LNCaP clone FGC (cell line): Measurements from ENCODE around the gene KDM1A.

ENCODE experiments used
- DNase-seq: peaks from one replicate; pipeline ENCODE4 v3.0.0-alpha.2; 2011; ENCODE audit warnings: low read depth
- H3K4me3 ChIP-seq: 2 replicates; pipeline ENCODE4 v1.5.1; 2011; ENCODE audit warnings: mild to moderate bottlenecking, low read depth, low read length, control low read depth
- TF ChIP-seq, protein P1 (sequence below): IDR thresholded peaks from 2 replicates; pipeline ENCODE4 v1.5.1; 2012; ENCODE audit warnings: mild to moderate bottlenecking; ENCODE audit not compliant: control insufficient read depth, insufficient read depth; ENCODE audit errors: extremely low read depth

The KDM1A gene

DNA sequence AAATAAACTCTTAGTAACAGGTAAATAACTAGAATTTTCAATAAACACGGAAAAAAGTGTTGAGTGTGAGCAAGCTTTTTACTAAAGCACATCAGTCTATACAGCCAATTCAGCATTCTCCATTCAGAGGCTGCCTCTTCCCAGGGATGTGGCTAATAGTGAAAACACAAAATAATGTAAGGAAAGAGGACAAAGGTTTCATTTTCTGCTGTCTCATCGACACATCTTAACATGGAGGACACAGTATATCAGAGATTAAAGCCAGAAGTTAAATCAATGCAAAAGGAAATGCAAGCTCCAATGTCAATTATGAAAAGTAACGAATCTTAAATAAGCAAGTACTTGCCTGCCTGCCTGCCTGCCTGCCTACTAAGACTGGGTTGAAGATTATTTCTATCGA is 106.2 kb downstream of the KDM1A start:
- H3K4me3 ChIP-seq, result no peak overlapping the region
- TF ChIP-seq, protein P1, sequence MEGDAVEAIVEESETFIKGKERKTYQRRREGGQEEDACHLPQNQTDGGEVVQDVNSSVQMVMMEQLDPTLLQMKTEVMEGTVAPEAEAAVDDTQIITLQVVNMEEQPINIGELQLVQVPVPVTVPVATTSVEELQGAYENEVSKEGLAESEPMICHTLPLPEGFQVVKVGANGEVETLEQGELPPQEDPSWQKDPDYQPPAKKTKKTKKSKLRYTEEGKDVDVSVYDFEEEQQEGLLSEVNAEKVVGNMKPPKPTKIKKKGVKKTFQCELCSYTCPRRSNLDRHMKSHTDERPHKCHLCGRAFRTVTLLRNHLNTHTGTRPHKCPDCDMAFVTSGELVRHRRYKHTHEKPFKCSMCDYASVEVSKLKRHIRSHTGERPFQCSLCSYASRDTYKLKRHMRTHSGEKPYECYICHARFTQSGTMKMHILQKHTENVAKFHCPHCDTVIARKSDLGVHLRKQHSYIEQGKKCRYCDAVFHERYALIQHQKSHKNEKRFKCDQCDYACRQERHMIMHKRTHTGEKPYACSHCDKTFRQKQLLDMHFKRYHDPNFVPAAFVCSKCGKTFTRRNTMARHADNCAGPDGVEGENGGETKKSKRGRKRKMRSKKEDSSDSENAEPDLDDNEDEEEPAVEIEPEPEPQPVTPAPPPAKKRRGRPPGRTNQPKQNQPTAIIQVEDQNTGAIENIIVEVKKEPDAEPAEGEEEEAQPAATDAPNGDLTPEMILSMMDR, result no peak
- DNase-seq, result no peak

DNA sequence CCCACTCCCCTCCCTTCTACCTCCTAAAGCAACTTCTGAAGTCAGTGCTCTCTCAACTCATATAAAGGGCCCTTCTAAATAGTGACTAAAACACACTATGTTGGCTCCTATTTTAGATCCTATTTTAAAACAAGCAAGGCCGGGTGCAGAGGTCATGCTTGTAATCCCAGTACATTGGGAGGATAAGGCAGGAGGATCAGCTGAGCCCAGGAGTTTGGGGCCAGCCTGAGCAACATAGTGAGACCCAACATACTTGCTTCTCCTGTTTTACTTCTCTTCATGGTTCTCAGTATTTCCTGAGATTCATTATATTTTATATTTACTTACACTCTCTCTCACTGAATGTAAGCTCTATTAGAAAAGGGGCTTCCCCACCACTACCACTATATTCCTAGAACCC is 106.9 kb downstream of the KDM1A start:
- H3K4me3 ChIP-seq, result no peak overlapping the region
- no peak for DNase-seq
- TF ChIP-seq, protein P1, result no peak

DNA sequence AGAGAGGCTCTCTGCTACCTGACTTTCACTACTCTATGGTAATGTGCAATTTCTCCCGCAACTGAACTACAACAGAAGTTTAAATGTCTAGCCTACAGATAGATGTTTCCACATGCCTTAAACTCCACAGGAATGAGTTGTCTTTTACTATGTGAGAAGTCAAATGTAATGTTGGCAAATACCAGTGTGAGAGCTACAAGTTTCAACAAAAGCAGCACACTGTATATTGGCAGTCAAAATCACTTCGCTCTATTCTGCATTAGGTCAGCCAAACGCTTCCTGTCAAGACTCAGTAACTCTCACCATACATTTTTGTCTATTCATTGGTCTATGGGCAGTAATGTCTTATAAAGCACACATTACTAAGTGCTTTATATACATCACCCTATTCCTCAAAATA is 107.5 kb downstream of the KDM1A start:
- no peak overlapping the region for H3K4me3 ChIP-seq
- TF ChIP-seq, protein P1, result no peak
- DNase-seq, result no peak

DNA sequence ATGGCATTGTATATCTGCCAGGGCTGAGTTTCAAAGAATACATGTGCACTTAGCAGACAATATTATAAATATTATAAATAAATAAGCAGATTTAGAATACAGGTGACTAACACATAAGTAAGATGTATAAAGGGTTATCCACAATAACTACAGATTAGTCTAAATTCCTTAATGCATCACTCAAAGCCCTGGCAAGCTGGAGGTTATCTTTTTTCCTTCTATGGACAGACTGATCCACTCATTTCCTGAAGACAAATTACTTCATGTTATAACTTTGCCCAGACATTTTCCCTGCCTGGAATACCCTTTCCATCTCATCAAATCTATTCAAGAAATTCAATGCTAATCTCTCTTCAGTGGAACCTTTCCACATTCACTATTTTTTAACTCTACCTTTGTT is 110.6 kb downstream of the KDM1A start:
- no peak for DNase-seq
- no peak overlapping the region for H3K4me3 ChIP-seq
- TF ChIP-seq, protein P1, result no peak

DNA sequence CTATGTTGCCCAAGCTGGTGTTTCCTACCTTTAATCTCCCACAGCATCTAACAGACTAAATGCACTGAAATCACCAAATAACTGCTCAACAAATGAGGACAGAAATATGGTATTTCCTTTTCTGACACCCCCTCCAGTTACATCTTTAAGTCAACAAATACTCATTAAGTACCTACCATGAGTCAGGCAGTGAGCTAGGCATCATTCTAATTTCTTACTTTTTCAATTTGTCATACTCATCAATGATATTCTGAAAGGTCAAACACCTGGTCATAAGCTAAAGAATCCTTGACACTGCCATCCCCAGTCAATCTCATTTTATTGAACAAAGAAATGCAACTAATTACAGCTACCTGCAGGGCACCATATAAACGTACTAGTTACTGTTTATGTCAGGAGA is 112.8 kb downstream of the KDM1A start:
- TF ChIP-seq, protein P1, result no peak
- no peak overlapping the region for H3K4me3 ChIP-seq
- no peak for DNase-seq
